Hepatocyte (in vitro differentiated cells): ENCODE results near the gene FAM168B. TPM values are rescaled to one million over a fixed set of nuclear protein-coding genes. Genes with fewer than 3 reads are reported as not detected.

Experiments
- DNase-seq: peaks from one replicate; pipeline ENCODE4 v3.0.0-alpha.2; 2016; ENCODE audit warnings: low spot score
- H2AFZ ChIP-seq: fragments of 200-600 bp; sonication (generic); 2 replicates; pipeline ENCODE4 v1.6.0; 2016; ENCODE audit warnings: antibody characterized with exemption, mild to moderate bottlenecking
- H3K27ac ChIP-seq: fragments of 200-600 bp; sonication (generic); 2 replicates; pipeline ENCODE4 v1.5.1; 2016; ENCODE audit warnings: mild to moderate bottlenecking
- H3K27me3 ChIP-seq: fragments of 200-600 bp; sonication (generic); 2 replicates; pipeline ENCODE4 v1.6.1; 2016
- H3K36me3 ChIP-seq: fragments of 200-600 bp; sonication (generic); replicated peaks from 2 replicates; pipeline ENCODE4 v1.5.1; 2016; ENCODE audit warnings: low read depth; ENCODE audit not compliant: insufficient read depth
- H3K4me1 ChIP-seq: fragments of 200-600 bp; sonication (generic); 2 replicates; pipeline ENCODE4 v1.5.1; 2016; ENCODE audit warnings: mild to moderate bottlenecking, moderate library complexity; ENCODE audit not compliant: insufficient read depth
- H3K4me2 ChIP-seq: fragments of 200-600 bp; sonication (generic); 2 replicates; pipeline ENCODE4 v1.6.0; 2016
- H3K4me3 ChIP-seq: fragments of 200-600 bp; sonication (generic); 2 replicates; pipeline ENCODE4 v1.5.1; 2016; ENCODE audit warnings: mild to moderate bottlenecking
- H3K79me2 ChIP-seq: fragments of 200-600 bp; sonication (generic); 2 replicates; pipeline ENCODE4 v1.6.0; 2017; ENCODE audit warnings: mild to moderate bottlenecking
- H3K9me2 ChIP-seq: fragments of 200-600 bp; sonication (generic); replicated peaks from 2 replicates; pipeline ENCODE4 v1.6.0; 2017; ENCODE audit warnings: mild to moderate bottlenecking; ENCODE audit not compliant: insufficient read depth
- H3K9me3 ChIP-seq: fragments of 200-600 bp; sonication (generic); 2 replicates; pipeline ENCODE4 v1.5.1; 2016; ENCODE audit warnings: low read depth, mild to moderate bottlenecking
- H4K20me1 ChIP-seq: fragments of 200-600 bp; sonication (generic); 2 replicates; pipeline ENCODE4 v1.6.0; 2016; ENCODE audit warnings: mild to moderate bottlenecking; ENCODE audit not compliant: insufficient read depth, poor library complexity, severe bottlenecking
- EZH2 ChIP-seq: fragments of 200-600 bp; sonication (generic); IDR thresholded peaks from 2 replicates; pipeline ENCODE4 v1.6.1; 2016; ENCODE audit warnings: antibody characterized with exemption, mild to moderate bottlenecking, borderline replicate concordance
- EZH2phosphoT487 ChIP-seq: fragments of 200-600 bp; sonication (generic); IDR thresholded peaks from one replicate; pipeline ENCODE4 v1.6.1; 2018; ENCODE audit warnings: antibody characterized with exemption, mild to moderate bottlenecking, low read depth, moderate library complexity; ENCODE audit not compliant: unreplicated experiment, severe bottlenecking
- WGBS: methylation state at CpG from one replicate; pipeline ENCODE4 v1.1.6; 2016; ENCODE audit warnings: low lambda C conversion rate; ENCODE audit errors: missing lambda C conversion rate; 5-methylcytosine and 5-hydroxymethylcytosine counted together
- polyA plus RNA-seq: library from polyadenylated mRNA; unstranded; fragments of >200 nt; fragmentation: Nextera tagmentation; extraction: Ambion mirVana; gene quantifications from 2 replicates; pipeline ENCODE4 v1.2.1, GENCODE V29; 2016
- total RNA-seq: library from RNA; depleted of rRNA; stranded (reverse); fragments of >200 nt; gene quantifications from 2 replicates; pipeline ENCODE4 v1.2.3, GENCODE V29; 2014
- TF ChIP-seq, protein P1 (sequence below): fragments of 200-600 bp; sonication (generic); IDR thresholded peaks from 2 replicates; pipeline ENCODE4 v1.5.1; 2016; ENCODE audit warnings: antibody characterized with exemption, mild to moderate bottlenecking; ENCODE audit not compliant: poor library complexity

The FAM168B gene
- total and polyA plus RNA-seq, 2 experiments from 2014 or later, result 40.0 to 123 TPM

DNA sequence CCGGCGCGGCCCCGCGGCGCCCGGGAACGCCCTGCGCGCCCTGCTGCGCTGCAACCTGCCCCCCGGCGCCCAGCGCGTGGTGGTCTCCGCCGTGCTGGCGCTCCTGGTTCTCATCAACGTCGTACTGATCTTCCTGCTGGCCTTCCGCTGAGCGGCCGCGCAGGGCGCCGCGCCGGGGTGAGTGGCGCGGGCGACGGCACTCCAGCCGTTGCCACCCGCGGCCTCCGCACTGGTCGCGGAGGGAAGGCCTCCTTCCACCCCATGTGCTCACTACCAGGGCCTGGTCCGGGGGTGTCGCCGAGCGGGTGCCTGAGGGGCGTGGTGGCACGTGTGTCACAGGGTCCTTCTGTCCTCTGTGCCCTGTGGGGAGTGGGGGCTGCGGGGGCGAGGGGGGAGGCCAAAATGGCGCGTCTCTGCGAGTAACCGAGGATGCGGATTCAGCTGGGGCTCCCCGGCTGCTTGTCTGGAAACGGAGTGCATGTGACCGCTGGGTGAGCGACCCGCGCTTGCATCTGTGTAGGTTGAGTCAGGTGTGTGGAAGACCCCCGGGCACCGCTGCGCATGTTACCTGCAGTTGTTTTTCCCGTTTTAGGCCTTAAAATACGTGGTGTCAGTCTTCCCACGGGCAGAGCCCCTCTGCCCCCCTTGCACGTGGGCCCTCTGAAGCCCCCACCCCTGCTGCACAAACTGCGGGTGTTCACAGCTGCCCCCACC lies 58.0 kb downstream of the FAM168B start:
- H3K27me3 ChIP-seq, result no peaks in the 10 kb centered on the region

DNA sequence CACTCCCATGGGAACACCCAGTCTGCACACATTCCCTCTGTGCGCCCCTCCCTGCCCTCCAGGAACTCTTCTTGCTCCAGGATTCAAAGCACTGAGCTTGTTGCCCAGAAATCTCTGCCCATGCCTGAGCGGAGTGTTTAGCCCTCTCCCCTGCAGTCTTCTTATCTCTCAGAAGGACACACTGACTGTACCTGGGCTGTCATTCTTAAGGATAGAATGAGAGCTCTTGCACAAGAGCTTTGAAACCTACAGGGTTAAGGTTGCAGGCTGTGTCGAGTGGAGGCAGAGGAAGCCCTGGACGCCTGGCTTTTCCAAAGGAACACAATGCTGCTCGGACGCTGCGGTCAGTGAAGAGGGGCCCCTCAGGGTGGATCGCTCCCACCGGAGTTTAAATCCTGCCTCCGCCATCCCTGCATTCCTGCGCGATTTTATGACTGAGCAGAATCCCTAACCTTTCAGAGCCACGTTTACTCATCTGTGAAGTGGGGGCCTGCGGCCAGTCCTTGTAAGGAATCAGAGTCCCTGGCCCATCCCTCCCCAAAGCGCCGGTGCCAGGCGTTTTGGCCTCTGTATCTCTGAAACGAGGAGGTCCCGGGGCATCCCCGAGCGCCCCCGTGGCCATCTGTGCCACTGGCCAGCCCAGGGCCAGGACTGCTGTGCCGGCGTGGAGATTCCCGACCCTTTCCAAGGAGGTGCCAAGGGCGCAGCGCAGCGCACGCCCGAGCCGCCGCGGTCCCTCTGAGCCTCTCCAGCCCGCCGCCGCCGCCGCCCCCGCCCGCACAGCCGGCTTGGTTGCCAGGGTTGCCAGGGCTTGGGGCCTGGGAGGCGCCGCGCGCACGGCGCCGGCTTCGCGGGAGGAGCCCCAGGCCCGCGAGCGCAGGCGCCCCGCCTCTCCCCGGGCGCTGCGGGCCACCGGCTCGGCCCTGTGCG lies 58.9 kb downstream of the FAM168B start:
- no peaks in the 10 kb centered on the region for H3K27me3 ChIP-seq
- peak overlapping the region; percentile 38 for H2AFZ ChIP-seq
- TF ChIP-seq EZH2, result no peak

More for the DNA sequence above, 58.0 kb downstream of the FAM168B start:
- DNase-seq, result no peak
- Histone ChIP-seq H3K36me3 (no peaks in the 10 kb centered on the region), H3K27ac (no peak overlapping the region), H3K4me2 (peak overlapping the region; percentile 96), H4K20me1 (no peaks in the 10 kb centered on the region), H3K9me2 (no peaks in the 10 kb centered on the region), H3K9me3 (no peaks in the 10 kb centered on the region), H3K4me1 (peaks cover 12% of the 10 kb centered on the region), H3K4me3 (peak overlapping the region; percentile 36), H2AFZ (peak overlapping the region; percentile 60), H3K79me2 (no peaks in the 10 kb centered on the region)
- TF ChIP-seq EZH2phosphoT487, result no peak
- no peak for TF ChIP-seq EZH2
- TF ChIP-seq, protein P1, sequence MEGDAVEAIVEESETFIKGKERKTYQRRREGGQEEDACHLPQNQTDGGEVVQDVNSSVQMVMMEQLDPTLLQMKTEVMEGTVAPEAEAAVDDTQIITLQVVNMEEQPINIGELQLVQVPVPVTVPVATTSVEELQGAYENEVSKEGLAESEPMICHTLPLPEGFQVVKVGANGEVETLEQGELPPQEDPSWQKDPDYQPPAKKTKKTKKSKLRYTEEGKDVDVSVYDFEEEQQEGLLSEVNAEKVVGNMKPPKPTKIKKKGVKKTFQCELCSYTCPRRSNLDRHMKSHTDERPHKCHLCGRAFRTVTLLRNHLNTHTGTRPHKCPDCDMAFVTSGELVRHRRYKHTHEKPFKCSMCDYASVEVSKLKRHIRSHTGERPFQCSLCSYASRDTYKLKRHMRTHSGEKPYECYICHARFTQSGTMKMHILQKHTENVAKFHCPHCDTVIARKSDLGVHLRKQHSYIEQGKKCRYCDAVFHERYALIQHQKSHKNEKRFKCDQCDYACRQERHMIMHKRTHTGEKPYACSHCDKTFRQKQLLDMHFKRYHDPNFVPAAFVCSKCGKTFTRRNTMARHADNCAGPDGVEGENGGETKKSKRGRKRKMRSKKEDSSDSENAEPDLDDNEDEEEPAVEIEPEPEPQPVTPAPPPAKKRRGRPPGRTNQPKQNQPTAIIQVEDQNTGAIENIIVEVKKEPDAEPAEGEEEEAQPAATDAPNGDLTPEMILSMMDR, result no peak
- WGBS, result 9% methylated on average over 52 of the region's 65 CpGs

DNA sequence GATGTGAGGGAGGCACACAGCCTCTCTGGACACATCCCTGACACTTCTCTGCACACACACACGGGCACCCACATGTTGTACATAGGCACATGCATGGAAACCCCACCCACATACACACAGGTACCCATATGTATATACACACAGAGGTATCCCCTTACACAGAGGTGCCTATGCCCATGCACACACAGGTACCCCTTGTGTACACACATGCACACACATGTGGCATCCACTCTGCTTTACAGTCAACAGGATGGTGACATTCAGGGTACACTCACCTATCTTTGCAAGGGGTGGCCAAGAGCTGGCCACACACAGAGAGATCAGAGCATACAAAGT lies 59.5 kb downstream of the FAM168B start:
- no peaks in the 10 kb centered on the region for H3K36me3 ChIP-seq
- no peak for DNase-seq
- H4K20me1 ChIP-seq, result no peaks in the 10 kb centered on the region
- TF ChIP-seq EZH2 (no peak), EZH2phosphoT487 (no peak)
- TF ChIP-seq, protein P1, result no peak
- 76% methylated on average over 1 of the region's 1 CpG for WGBS
- peaks cover 12% of the 10 kb centered on the region for H3K4me1 ChIP-seq
- H3K27ac ChIP-seq, result no peak overlapping the region
- no peak overlapping the region for H3K4me3 ChIP-seq
- no peaks in the 10 kb centered on the region for H3K79me2 ChIP-seq
- no peaks in the 10 kb centered on the region for H3K9me2 ChIP-seq
- H3K9me3 ChIP-seq, result no peaks in the 10 kb centered on the region
- H3K4me2 ChIP-seq, result peak overlapping the region; percentile 96
- H3K27me3 ChIP-seq, result no peaks in the 10 kb centered on the region
- H2AFZ ChIP-seq, result no peak overlapping the region

More for the DNA sequence above, 58.9 kb downstream of the FAM168B start:
- Histone ChIP-seq H3K4me2 (peak overlapping the region; percentile 96), H3K4me3 (peak overlapping the region; percentile 38), H4K20me1 (no peaks in the 10 kb centered on the region), H3K27ac (no peak overlapping the region), H3K9me2 (no peaks in the 10 kb centered on the region), H3K79me2 (no peaks in the 10 kb centered on the region), H3K36me3 (no peaks in the 10 kb centered on the region), H3K9me3 (no peaks in the 10 kb centered on the region), H3K4me1 (peaks cover 12% of the 10 kb centered on the region)
- WGBS, result 3% methylated on average over 46 of the region's 61 CpGs
- peak; percentile 68 for DNase-seq

DNA sequence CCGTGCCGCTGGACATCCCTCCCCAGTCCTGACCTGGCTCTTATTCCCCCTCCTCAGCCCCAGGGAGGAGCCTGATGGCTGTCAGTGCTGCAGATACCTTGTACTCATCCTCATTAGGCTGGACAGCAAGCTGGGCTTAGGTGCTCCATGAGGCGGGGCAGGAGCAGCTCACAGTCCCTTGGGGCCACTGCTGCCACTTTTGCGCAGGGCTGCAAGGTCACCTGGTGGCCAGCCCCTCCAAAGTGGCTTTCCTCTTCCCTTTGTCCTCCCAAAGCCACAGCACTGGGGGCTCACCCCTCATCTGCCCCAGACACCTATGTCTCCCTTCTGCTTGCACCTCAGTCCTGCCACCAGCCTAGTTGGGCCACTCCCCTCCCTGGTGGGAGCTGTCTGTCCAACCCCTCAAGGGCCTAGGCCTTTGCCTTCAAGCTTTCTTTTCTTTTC lies 60.8 kb downstream of the FAM168B start:
- Histone ChIP-seq H3K4me2 (no peak overlapping the region), H3K9me2 (no peaks in the 10 kb centered on the region), H3K79me2 (no peaks in the 10 kb centered on the region), H3K27me3 (no peaks in the 10 kb centered on the region), H3K27ac (no peak overlapping the region), H3K36me3 (no peaks in the 10 kb centered on the region), H3K4me1 (peaks cover 12% of the 10 kb centered on the region), H3K9me3 (no peaks in the 10 kb centered on the region), H4K20me1 (no peaks in the 10 kb centered on the region), H3K4me3 (no peak overlapping the region), H2AFZ (no peak overlapping the region)
- no peak for DNase-seq
- 89% methylated on average over 4 of the region's 4 CpGs for WGBS
- no peak for TF ChIP-seq EZH2phosphoT487
- no peak for TF ChIP-seq EZH2
- TF ChIP-seq, protein P1, result no peak
